ENCODE measurements around the gene GALNTL6. TPM values are rescaled to one million over a fixed set of nuclear protein-coding genes. Genes with fewer than 3 reads are reported as not detected.

The GALNTL6 gene
- total and polyA plus RNA-seq, 9 of the 15 experiments (the other 6 are each of a cell fraction or from before 2014, with no cell fraction given) = 0.18 to 0.50 (median 0.29) TPM

DNA sequence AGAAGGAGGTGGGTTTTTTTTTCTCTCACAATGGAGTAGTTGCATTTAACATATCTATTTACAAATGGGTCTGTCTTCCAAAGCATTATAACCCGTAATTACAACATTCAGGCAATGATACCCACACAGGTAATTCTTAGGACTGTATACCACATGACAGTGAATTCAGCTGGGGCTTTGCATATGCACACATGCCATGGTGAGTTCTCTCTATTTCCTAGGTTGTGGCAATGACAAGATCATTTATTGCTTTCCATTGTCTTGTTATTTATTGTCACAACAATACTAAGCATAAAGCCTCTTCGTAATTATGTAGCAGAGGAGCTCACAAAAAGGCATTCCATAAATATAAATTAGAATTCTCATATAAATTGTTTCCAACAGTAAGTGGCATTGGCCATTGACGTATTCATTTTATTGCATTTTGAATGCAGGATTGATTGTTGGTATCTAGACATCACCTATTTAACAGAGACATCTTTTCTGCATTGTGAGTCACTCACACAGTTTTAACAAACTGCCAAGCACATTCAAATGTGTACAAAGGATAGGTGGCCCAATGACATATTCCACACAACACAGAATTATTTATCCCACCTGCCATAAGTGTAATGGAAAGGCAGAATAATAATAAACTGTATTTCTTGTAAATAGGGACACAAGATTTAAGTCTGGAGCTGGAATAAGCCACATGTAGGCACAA lies 964.7 kb downstream of the GALNTL6 start:
- Histone ChIP-seq H3K36me3 (ENCODE audit: control insufficient read depth, insufficient read depth, low read length) (no peaks in the 10 kb centered on the region), H3K27ac (ENCODE audit: extremely low read depth, low read depth, low read length) (no peak overlapping the region), H3K27me3 (ENCODE audit: control insufficient read depth in 2 of 2, insufficient read depth in 2 of 2, low read length in 2 of 2) (no peaks in the 10 kb centered on the region), H3K9me3 (replicated peaks; ENCODE audit: control insufficient read depth, insufficient read depth, low read depth, low read length) (no peaks in the 10 kb centered on the region), H2AFZ (ENCODE audit: low read depth, low read length) (no peak overlapping the region), H3K9me1 (ENCODE audit: control insufficient read depth, insufficient read depth, low read length) (no peaks in the 10 kb centered on the region), H3K4me1 (replicated peaks in 1 of 2; ENCODE audit: control insufficient read depth in 2 of 2, insufficient read depth in 2 of 2, low read length in 2 of 2) (no peaks in the 10 kb centered on the region), H3K4me2 (ENCODE audit: insufficient read depth, low read length) (no peak overlapping the region), H4K20me1 (replicated peaks; ENCODE audit: control insufficient read depth, insufficient read depth, low read length) (no peaks in the 10 kb centered on the region), H3K79me2 (ENCODE audit: control insufficient read depth, insufficient read depth, low read length) (no peaks in the 10 kb centered on the region), H3K4me3 (no peak overlapping the region), H3K9ac (ENCODE audit: insufficient read depth in 1 of 2, low read depth in 2 of 2, low read length in 2 of 2) (no peak overlapping the region)
- FAIRE-seq (no peak), DNase-seq (ENCODE audit: extremely low read depth in 1 of 4, low spot score in 3 of 4) (no peak), ATAC-seq (no peak)
- ChIA-PET CTCF (ENCODE audit: low intra/inter-chr PET ratio) (no interaction called here), POLR2A (no interaction called here)
- BruUV-seq (replicated peaks) = no TSS peak
- WGBS (ENCODE audit: insufficient coverage, low coverage, missing lambda C conversion rate) = 0% methylated on average over 3 of the region's 3 CpGs
- intact Hi-C loops (cut with micrococcal nuclease) (no loop called here), in situ Hi-C loops (cut with MboI) (no loop called here)
- TF ChIP-seq RAD51 (IDR thresholded peaks at IDR 0.05; ENCODE audit: borderline replicate concordance, low read depth) (no peak), CXXC5 (CRISPR knock-in tag; IDR thresholded peaks at IDR 0.05) (no peak), ZNF407 (IDR thresholded peaks at IDR 0.05; ENCODE audit: low read depth) (no peak)

Data from K562 (cell line).